Upper lobe of left lung (tissue), 6 donors: ENCODE measurements around the gene GFOD1. TPM values are rescaled to one million over a fixed set of nuclear protein-coding genes. Genes with fewer than 3 reads are reported as not detected.

Experiments
- ATAC-seq, 2 donors: fragments of 200-7000 bp; cut with Tn5 transposase; one replicate each; pipeline ENCODE4 v1.9.1; 2022; ENCODE audit warnings: mild to moderate bottlenecking in 2 of 2, moderate library complexity in 2 of 2; ENCODE audit not compliant: low FRiP score in 2 of 2
- DNase-seq, 2 donors: peaks; one replicate each; pipeline ENCODE4 v3.0.0-alpha.2; 2019 to 2020
- H3K27ac ChIP-seq, 4 donors: fragments of 200-600 bp; sonication (generic); one replicate each; pipeline ENCODE4 v1.5.1; 2016 to 2019
- H3K27me3 ChIP-seq, 4 donors: fragments of 200-600 bp; sonication (generic); one replicate each; pipeline ENCODE4 v1.5.1; 2017 to 2019
- H3K36me3 ChIP-seq, 4 donors: fragments of 200-600 bp; sonication (generic); one replicate each; pipeline ENCODE4 v1.5.1; 2016 to 2019
- H3K4me1 ChIP-seq, 4 donors: fragments of 200-600 bp; sonication (generic); one replicate each; pipeline ENCODE4 v1.5.1; 2018 to 2019
- H3K4me3 ChIP-seq, 4 donors: fragments of 200-600 bp; sonication (generic); one replicate each; pipeline ENCODE4 v1.5.1; 2017 to 2019; ENCODE audit warnings: mild to moderate bottlenecking in 2 of 4, moderate library complexity in 1 of 4
- H3K9me3 ChIP-seq, 4 donors: fragments of 200-600 bp; sonication (generic); one replicate each; pipeline ENCODE4 v1.5.1; 2018 to 2019
- EP300 ChIP-seq, 4 donors: sonication (generic); formaldehyde crosslinking; IDR thresholded peaks; one replicate each; pipeline ENCODE4 v1.5.1; 2017; ENCODE audit warnings: antibody characterized with exemption in 4 of 4, control low read depth in 2 of 4
- POLR2A ChIP-seq, 4 donors: fragments of 450-650 bp; IDR thresholded peaks; one replicate each; pipeline ENCODE4 v1.5.1; 2016 to 2017; ENCODE audit warnings: antibody characterized with exemption in 4 of 4, mild to moderate bottlenecking in 2 of 4
- POLR2AphosphoS5 ChIP-seq, 2 donors: sonication (generic); formaldehyde crosslinking; IDR thresholded peaks; one replicate each; pipeline ENCODE4 v1.5.1; 2017; ENCODE audit warnings: antibody characterized with exemption in 2 of 2
- WGBS, 2 donors: methylation state at CpG; one replicate each; pipeline ENCODE4 v1.1.5; 2017 to 2018; 5-methylcytosine and 5-hydroxymethylcytosine counted together
- total RNA-seq, 6 donors: library from RNA; depleted of rRNA in 4 of 6; stranded (reverse); fragments of >200 nt in 4 of 6; gene quantifications; one replicate each; pipeline versions ENCODE4 v1.1.0 to v1.2.1, GENCODE V29; 2016 to 2021
- TF ChIP-seq, protein P1 (sequence below), 6 experiments: fragments of 450-650 bp in 4 of 6; fragments of 200-600 bp in 2 of 6; sonication (generic) in 2 of 6; IDR thresholded peaks; one replicate each; pipeline ENCODE4 v1.5.1; 2016 to 2019; ENCODE audit warnings: antibody characterized with exemption in 6 of 6
- donor health status: DM: no; HTN: no; CAD: no; lungs with moderate emphysema.
- donor health status: DM: no; HTN: yes; CAD: no; lungs with severe emphysema.

GFOD1 gene
- total RNA-seq, 6 donors from 2014 or later, result 22.8 to 37.7 (median 25.8) TPM

DNA sequence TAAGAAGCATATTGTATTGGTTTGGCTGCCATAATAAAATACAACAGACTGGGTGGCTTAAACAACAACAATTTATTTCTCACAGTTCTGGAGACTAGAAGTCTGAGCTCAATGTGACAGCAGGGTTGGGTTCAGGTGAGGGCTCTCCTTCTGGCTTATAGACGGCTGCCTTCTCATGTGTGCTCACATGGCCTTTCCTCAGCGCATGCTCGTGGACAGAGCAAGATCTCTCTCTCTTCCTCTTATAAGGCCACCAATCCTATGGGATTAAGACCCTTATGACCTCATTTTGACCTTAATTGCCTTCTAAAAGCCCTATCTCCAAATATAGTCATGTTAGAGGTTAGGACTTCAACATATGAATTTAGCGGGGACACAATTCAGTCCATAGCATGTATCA, 32.4 kb upstream of the GFOD1 start:
- TF ChIP-seq EP300 (IDR thresholded peaks at IDR 0.05), result no peak
- TF ChIP-seq POLR2A (IDR thresholded peaks at IDR 0.05), result no peak
- no peak for TF ChIP-seq POLR2AphosphoS5 (IDR thresholded peaks at IDR 0.05)
- TF ChIP-seq, protein P1, sequence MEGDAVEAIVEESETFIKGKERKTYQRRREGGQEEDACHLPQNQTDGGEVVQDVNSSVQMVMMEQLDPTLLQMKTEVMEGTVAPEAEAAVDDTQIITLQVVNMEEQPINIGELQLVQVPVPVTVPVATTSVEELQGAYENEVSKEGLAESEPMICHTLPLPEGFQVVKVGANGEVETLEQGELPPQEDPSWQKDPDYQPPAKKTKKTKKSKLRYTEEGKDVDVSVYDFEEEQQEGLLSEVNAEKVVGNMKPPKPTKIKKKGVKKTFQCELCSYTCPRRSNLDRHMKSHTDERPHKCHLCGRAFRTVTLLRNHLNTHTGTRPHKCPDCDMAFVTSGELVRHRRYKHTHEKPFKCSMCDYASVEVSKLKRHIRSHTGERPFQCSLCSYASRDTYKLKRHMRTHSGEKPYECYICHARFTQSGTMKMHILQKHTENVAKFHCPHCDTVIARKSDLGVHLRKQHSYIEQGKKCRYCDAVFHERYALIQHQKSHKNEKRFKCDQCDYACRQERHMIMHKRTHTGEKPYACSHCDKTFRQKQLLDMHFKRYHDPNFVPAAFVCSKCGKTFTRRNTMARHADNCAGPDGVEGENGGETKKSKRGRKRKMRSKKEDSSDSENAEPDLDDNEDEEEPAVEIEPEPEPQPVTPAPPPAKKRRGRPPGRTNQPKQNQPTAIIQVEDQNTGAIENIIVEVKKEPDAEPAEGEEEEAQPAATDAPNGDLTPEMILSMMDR (IDR thresholded peaks at IDR 0.05), result no peak
- 84 to 94% methylated on average over 4 of the region's 4 CpGs for WGBS, 2 donors
- no peaks in the 10 kb centered on the region for H3K36me3 ChIP-seq
- DNase-seq (no peak), ATAC-seq (no peak)
- no peak overlapping the region for H3K27ac ChIP-seq
- no peak overlapping the region for H3K4me3 ChIP-seq
- no peaks in the 10 kb centered on the region for H3K27me3 ChIP-seq
- peaks cover 0 to 17% (median 8%) of the 10 kb centered on the region in 4 donors for H3K4me1 ChIP-seq
- H3K9me3 ChIP-seq, result no peaks in the 10 kb centered on the region

DNA sequence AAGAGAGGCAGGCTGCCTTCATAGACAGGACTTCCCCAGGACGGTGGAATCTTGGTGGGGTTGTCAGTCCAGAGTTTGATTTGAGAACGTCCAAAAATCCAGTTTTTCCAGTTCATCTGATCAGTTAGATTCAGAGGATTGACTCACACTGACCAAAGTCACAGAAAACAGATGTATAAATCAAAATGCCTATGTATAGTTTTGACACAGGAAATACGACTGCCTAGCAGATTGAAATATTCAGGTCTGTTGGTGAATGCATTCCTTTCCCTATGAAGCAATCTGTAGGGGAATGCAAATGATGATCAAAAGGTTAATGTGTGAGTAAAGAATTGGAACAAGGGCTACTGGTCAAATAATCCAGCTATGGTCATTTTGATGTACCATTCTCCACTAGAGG, 29.7 kb upstream of the GFOD1 start:
- Histone ChIP-seq H3K27me3 (no peaks in the 10 kb centered on the region), H3K27ac (no peak overlapping the region), H3K9me3 (no peaks in the 10 kb centered on the region), H3K4me1 (no peaks in the 10 kb centered on the region), H3K4me3 (no peak overlapping the region), H3K36me3 (no peaks in the 10 kb centered on the region)
- no peak for DNase-seq
- TF ChIP-seq POLR2AphosphoS5 (IDR thresholded peaks at IDR 0.05) (no peak), POLR2A (IDR thresholded peaks at IDR 0.05) (no peak), EP300 (IDR thresholded peaks at IDR 0.05) (no peak)
- TF ChIP-seq, protein P1 (IDR thresholded peaks at IDR 0.05), result no peak
- WGBS, 2 donors, result 66 to 72% methylated on average over 3 of the region's 3 CpGs
- ATAC-seq, result no peak

DNA sequence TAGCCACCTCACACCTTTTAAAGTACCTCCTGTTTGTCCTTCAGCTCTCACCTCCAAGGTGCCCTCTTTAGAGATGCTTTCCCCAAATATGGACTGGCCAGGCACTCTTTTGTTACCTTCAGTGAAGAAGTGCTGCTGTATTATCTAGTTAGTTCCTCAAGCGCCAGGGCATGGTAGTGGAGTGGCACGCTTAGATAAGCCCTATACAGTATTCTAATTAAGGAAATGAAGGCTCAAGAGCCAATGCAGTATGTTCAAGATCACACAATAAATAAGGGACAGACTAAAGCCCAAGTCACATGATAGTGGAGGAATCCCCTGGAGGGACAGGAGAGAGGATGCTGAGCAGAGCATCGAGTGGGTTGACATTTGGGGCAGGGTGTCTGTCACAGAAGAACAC, 28.5 kb upstream of the GFOD1 start:
- TF ChIP-seq POLR2A (IDR thresholded peaks at IDR 0.05), result no peak
- TF ChIP-seq, protein P1 (IDR thresholded peaks at IDR 0.05), result no peak
- no peak for TF ChIP-seq POLR2AphosphoS5 (IDR thresholded peaks at IDR 0.05)
- no peak for TF ChIP-seq EP300 (IDR thresholded peaks at IDR 0.05)
- 87 to 93% methylated on average over 3 of the region's 3 CpGs for WGBS, 2 donors

DNA sequence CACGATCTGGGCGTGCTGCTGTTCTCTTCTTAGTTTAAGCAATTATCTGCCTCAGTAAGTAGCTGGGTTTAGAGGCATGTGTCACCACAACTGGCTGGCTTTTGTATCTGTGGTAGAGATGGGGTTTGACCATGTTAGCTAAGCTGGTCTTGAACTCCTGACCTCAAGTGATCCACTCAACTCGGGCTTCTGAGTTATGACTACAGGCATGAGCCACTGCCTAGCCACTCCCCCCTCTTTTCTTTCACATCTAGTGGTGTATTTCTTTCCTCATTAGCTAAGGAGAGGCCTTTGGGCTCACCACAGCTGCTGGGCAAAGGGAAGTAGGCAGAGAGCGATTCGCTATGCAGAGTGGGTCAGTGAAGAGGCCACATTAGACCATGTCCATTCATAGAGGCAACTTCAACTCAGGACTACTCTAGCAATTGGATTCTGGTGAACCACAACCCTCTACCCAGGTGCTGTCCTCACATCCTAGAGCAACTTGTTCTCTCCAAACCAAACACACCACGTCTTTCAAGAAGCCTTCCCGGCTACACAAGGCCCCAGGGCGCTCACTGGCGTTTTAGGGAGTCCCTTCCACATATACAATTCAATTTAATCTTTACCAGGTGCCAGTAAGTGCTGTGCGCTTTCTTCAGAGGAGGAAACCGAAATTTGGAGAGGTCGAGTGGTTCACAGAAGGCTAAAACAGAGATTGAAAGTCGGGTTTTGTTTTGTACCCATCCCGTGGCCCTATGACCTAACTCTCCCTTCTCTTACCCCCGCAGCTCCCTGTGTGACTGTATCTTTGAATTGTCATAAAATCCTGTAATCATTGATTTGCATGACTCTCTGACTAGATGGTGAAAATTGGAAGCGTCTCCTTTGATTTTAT, 26.5 kb upstream of the GFOD1 start:
- H3K27ac ChIP-seq, result no peak overlapping the region
- no peak for ATAC-seq
- H3K4me1 ChIP-seq, result peaks cover 0 to 7% (median 3%) of the 10 kb centered on the region in 4 donors
- no peaks in the 10 kb centered on the region for H3K36me3 ChIP-seq
- no peak overlapping the region for H3K4me3 ChIP-seq
- TF ChIP-seq EP300 (IDR thresholded peaks at IDR 0.05) (no peak), POLR2A (IDR thresholded peaks at IDR 0.05) (no peak), POLR2AphosphoS5 (IDR thresholded peaks at IDR 0.05) (no peak)
- TF ChIP-seq, protein P1 (IDR thresholded peaks at IDR 0.05), result no peak
- no peak for DNase-seq
- H3K9me3 ChIP-seq, result no peaks in the 10 kb centered on the region
- WGBS, 2 donors, result 83 to 87% methylated on average over 16 of the region's 16 CpGs
- no peaks in the 10 kb centered on the region for H3K27me3 ChIP-seq

More for the DNA sequence above, 28.5 kb upstream of the GFOD1 start:
- H3K4me3 ChIP-seq, result no peak overlapping the region
- DNase-seq, result no peak
- H3K36me3 ChIP-seq, result no peaks in the 10 kb centered on the region
- no peak for ATAC-seq
- no peaks in the 10 kb centered on the region for H3K27me3 ChIP-seq
- peaks cover 0 to 7% (median 0%) of the 10 kb centered on the region in 4 donors for H3K4me1 ChIP-seq
- no peak overlapping the region for H3K27ac ChIP-seq
- H3K9me3 ChIP-seq, result no peaks in the 10 kb centered on the region
